HAP-1 (cell line): ENCODE data around the gene ANXA7.
"Not testable (repeated sequence)": the region's sequence is repeated elsewhere in the genome, so short reads cannot be mapped to it uniquely, and the experiment has no call there.

Source experiments
- DNase-seq, 2 experiments: peaks; one replicate each; pipeline ENCODE4 v3.0.0-alpha.2; 2016 to 2020; ENCODE audit warnings: low spot score in 2 of 2
- H3K27me3 ChIP-seq: fragments of 250-450 bp; sonication (Bioruptor Pico); 2 replicates; pipeline ENCODE4 v1.5.1; 2020; ENCODE audit warnings: low read depth, mild to moderate bottlenecking, moderate library complexity
- H3K36me3 ChIP-seq: fragments of 250-450 bp; sonication (Bioruptor Pico); replicated peaks from 2 replicates; pipeline ENCODE4 v1.5.1; 2020; ENCODE audit warnings: mild to moderate bottlenecking
- H3K4me1 ChIP-seq: fragments of 250-450 bp; sonication (Bioruptor Pico); 2 replicates; pipeline ENCODE4 v1.5.1; 2020; ENCODE audit warnings: mild to moderate bottlenecking
- H3K4me3 ChIP-seq: fragments of 250-450 bp; sonication (Bioruptor Pico); 2 replicates; pipeline ENCODE4 v1.5.1; 2020; ENCODE audit warnings: mild to moderate bottlenecking, moderate library complexity
- H3K9me3 ChIP-seq: fragments of 250-450 bp; sonication (Bioruptor Pico); 2 replicates; pipeline ENCODE4 v1.5.1; 2020; ENCODE audit warnings: mild to moderate bottlenecking, moderate library complexity
- in situ Hi-C: fragments of 300-500 bp; cut with MboI; formaldehyde crosslinking; loops from 3 replicates; pipeline ENCODE4 v1.14.3; 2020; ENCODE audit warnings: low sequenced_read_pairs, inconsistent platforms, mixed read lengths

The ANXA7 gene

GRCh38 chr10:73344269-73344668 lies 69.6 kb downstream of the ANXA7 start:
- Histone ChIP-seq H3K9me3 (no peaks in the 10 kb centered on the region), H3K4me3 (no peak overlapping the region), H3K27me3 (no peaks in the 10 kb centered on the region), H3K4me1 (no peaks in the 10 kb centered on the region), H3K36me3 (no peaks in the 10 kb centered on the region; the same call in 1 of the 2 replicates)
- DNase-seq: no peak
- in situ Hi-C loops: no loop called here

DNA sequence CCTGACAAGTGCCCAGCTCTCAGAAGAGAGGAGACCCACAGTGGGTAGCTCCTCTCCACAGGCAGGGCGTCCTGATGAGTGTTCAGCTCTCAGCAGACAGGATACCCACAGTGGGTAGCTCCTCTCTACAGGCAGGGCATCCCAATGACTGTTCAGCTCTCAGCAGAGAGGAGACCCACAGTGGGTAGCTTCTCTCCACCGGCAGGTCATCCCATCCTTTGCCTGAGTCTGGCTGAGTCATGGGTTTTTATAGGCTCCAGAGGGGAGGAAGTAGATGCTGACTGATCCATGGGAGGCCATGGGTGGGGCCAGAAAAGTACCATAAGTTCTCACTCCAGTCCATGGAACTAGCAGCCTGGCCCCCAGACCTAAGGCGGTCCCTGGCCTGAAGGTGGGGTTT lies 73.7 kb downstream of the ANXA7 start:
- no peak overlapping the region for H3K4me3 ChIP-seq
- no peaks in the 10 kb centered on the region for H3K4me1 ChIP-seq
- DNase-seq: no peak
- no peaks in the 10 kb centered on the region for H3K9me3 ChIP-seq
- in situ Hi-C loops: no loop called here
- H3K27me3 ChIP-seq: no peaks in the 10 kb centered on the region
- H3K36me3 ChIP-seq: no peaks in the 10 kb centered on the region

DNA sequence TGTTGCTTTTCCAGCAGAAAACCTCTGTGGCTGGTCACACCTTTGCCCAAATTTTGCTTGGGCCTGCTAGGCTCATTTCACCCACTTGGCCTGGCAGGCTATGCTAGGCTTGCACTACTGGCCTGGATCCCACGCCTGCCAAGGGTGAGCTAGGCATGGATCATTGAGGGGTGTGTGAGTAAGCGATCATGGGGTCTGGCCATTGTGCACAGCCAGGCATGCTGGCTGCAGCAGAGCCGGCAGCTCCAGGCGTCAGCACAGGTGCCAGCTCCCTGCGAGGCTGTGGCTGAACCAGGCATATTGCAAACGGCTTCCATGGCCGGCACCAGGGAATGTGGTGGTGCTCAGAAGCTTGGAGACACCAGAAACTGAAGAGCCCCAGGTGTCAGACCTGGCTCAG lies 74.4 kb downstream of the ANXA7 start:
- no peak for DNase-seq
- Histone ChIP-seq H3K9me3 (no peaks in the 10 kb centered on the region), H3K27me3 (no peaks in the 10 kb centered on the region), H3K36me3 (no peaks in the 10 kb centered on the region), H3K4me3 (no peak overlapping the region), H3K4me1 (no peaks in the 10 kb centered on the region)
- in situ Hi-C loops: no loop called here

DNA sequence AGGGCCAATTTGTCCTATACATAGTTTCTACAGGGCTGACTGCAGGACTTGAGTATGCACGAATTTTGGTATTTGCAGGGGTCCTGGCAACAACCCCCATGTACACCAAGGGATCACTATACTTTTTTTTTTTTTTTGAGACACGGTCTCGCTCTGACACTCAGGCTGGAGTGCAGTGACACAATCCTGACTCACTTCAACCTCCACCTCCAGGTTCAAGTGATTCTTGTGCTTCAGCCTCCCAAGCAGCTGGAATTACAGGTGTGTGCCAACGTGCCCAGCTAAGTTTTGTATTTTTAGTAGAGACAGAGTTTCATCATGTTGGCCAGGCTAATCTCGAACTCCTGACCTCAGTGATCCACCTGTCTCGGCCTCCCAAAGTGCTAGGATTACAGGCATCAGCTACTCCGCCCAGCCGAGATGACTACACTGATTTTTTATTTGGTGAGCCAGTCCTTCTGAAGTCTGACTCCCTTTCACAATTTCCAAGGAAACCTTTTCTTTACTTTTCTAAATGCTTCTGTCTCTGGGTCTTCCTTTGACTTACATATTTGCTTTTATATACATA lies 75.0 kb downstream of the ANXA7 start:
- Histone ChIP-seq H3K27me3 (no peaks in the 10 kb centered on the region), H3K36me3 (no peaks in the 10 kb centered on the region), H3K4me3 (no peak overlapping the region), H3K9me3 (no peaks in the 10 kb centered on the region), H3K4me1 (no peaks in the 10 kb centered on the region)
- no peak for DNase-seq
- in situ Hi-C loops: no loop called here

GRCh38 chr10:73333202-73333601 lies 80.7 kb downstream of the ANXA7 start:
- no peak for DNase-seq
- H3K4me1 ChIP-seq: no peaks in the 10 kb centered on the region
- no peaks in the 10 kb centered on the region for H3K9me3 ChIP-seq
- no peaks in the 10 kb centered on the region for H3K27me3 ChIP-seq
- H3K36me3 ChIP-seq: no peaks in the 10 kb centered on the region
- in situ Hi-C loops: no loop called here
- no peak overlapping the region for H3K4me3 ChIP-seq

- Histone ChIP-seq H3K27me3 (no peaks in the 10 kb centered on the region), H3K4me3 (no peak overlapping the region), H3K4me1 (no peaks in the 10 kb centered on the region), H3K36me3 (no peaks in the 10 kb centered on the region), H3K9me3 (no peaks in the 10 kb centered on the region)
- in situ Hi-C loops: no loop called here
- DNase-seq: no peak
These were observed 81.5 kb downstream of the ANXA7 start for GRCh38 chr10:73332379-73332778.

- H3K27me3 ChIP-seq, in situ Hi-C loops, H3K36me3 ChIP-seq, H3K9me3 ChIP-seq, H3K4me1 ChIP-seq, DNase-seq, H3K4me3 ChIP-seq: not testable (repeated sequence)
These were observed 85.3 kb downstream of the ANXA7 start for GRCh38 chr10:73328523-73328922.

DNA sequence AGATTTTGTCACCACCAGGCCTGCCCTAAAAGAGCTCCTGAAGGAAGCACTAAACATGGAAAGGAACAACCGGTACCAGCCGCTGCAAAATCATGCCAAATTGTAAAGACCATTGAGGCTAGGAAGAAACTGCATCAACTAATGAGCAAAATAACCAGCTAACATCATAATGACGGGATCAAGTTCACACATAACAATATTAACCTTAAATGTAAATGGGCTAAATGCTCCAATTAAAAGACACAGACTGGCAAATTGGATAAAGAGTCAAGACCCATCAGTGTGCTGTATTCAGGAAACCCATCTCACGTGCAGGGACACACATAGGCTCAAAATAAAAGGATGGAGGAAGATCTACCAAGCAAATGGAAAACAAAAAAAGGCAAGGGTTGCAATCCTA lies 88.6 kb downstream of the ANXA7 start:
- H3K4me1 ChIP-seq, in situ Hi-C loops, H3K27me3 ChIP-seq, DNase-seq, H3K9me3 ChIP-seq, H3K4me3 ChIP-seq, H3K36me3 ChIP-seq: not testable (repeated sequence)
